ENCODE measurements around the gene PLA2G4B.
"Not testable (repeated sequence)": the region's sequence is repeated elsewhere in the genome, so short reads cannot be mapped to it uniquely, and the experiment has no call there.

PLA2G4B gene

DNA sequence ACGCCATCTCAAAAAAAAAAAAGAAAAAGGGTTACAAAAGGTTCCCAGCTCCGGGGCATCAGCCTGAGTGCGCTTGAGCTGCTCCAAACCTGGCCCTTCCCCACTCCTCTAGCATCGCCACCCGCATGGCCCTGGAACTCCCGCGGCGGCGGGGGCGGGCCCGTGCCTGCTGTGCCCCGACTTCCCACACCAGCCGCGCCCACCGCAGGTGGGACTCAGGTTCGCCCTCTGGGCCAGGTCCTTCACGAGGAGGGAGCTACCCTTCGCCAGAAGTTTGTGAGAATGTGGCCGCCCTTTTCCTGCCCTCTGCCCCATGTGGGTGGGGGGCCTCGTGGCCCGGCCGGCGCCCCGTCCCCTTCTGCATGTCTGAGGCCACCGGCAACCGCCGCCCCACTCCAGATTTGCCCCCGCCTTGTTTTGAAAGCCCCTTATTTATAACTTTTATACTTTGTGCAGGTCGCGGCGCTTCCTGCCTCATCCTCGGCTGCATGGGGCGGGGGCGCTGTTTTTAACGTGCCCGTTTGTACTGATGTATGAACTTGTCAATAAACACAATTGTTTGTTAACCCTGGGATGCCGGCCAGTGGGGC is 11.3 kb upstream of the PLA2G4B start:
- peak in 2 of 51 donors; percentile 34 to 37 for DNase-seq

DNA sequence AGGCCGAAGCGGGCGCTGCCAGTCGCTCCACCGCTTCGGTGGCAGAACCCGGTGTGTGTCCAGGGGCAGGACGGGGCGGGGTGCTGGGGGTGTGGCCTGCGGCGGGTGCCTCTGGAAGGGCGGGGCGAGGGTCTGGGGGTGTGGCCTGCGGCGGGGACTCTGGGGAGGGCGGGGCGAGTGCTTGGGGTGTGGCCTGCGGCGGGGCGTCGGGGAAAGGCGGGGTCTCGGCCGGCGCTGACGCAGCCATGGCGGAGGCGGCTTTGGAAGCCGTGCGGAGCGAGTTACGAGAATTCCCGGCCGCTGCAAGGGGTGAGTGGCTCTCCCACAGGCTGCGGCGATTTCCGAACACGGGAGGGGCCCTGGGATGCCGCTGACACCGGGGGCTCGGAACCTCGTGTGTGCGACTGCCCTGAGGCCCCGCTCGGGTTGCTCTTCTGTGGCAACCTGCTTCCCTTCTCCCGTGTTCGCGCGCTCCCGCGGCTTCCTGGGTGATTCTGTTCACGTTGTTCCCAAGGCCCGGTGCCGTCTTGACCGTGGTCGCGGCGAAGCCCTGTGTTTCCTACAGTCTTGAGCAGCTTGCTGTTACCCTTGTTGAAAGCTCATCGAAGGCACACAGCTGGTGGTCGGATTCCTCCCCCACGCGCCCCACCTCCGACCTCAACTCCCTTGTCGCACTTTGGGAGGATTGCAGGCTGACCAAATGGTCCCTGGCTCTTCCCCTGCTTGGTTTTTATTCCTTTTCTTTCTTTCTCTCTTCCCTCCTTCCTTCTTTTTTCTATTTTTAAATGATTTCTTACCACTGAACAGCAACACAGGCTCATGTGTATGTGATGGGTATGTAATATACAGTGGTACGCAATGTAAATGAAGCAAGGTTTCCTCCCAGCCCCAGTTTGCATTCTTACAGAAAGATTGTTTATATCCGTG is 10.5 kb upstream of the PLA2G4B start, which contains the start of gene JMJD7:
Gene JMJD7 (plus strand): TSS at position 213 of the 927 bp plus-strand sequence. CDS start 33 bp downstream, at position 246.
- peak; percentile 37 to 99 (median 90) for DNase-seq

DNA sequence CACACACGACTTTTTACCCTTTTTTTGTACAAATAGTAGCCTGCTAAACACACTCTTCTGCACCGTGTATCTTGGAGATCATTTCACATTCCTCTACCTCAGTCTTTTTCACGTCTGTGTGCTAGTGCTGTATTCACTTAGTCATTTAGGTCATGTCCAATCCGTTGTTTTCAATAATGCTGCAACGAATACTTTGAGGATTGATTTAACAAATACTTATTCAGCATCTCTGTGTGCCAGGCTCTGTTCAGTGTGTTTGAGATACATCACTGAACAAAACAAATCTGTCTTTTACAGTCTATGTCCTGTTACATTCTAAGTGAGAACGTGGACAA is 9.9 kb upstream of the PLA2G4B start:
- DNase-seq, result peak in 1 of 51 donors; percentile 47

DNA sequence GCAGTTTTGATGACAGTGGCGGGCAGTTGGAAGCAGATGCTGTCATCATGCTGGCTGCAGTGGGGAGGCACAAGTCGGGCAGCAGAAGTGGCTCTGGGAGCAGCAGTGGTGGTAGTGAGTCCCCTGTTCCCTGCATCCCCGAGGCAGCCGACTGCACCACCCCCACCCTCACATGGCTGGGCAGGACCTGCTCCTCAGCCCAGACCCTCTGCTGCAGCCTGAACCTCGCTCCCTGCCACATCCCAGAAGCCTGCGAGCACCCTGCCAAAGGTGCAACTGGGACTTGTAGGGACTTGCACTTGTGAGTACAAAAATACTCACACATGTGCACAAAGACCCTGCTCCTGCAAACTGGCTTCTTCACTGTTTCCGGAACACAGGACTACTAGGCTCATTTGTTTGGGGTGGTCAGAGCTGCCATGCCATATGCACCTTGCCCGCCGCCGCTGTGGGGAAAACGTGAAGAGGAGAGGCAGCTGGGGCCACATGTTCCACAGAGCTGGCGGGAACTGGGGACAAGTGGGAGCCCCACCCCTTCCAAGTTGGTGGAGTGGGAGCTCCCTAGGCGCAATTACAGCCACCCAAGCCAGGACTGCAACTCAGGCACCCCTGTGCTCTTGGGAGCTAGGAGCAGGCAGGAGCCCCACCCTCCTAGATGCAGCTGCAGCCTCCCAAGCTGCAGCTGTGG is 8.5 kb upstream of the PLA2G4B start:
- no peak for DNase-seq

DNA sequence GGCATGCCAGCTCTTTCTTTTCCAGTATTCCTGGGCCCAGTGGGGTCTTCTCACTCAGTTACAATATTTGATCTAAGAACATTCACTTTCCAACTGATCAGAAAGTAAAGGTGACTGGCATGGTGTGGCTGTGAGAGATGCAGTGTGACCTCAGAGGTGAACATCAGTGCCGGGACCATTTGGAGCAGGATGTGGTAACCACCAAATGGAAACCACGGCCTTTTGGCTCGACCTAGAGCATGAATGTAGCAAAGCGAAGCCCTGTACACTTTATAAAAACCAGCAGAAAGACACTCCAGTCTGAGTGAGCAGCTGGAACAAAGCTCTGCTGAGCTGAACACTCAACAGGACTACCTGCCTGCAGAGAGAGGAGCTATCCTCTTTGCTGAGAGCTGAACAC is 7.4 kb upstream of the PLA2G4B start:
- DNase-seq, result not testable (repeated sequence)

DNA sequence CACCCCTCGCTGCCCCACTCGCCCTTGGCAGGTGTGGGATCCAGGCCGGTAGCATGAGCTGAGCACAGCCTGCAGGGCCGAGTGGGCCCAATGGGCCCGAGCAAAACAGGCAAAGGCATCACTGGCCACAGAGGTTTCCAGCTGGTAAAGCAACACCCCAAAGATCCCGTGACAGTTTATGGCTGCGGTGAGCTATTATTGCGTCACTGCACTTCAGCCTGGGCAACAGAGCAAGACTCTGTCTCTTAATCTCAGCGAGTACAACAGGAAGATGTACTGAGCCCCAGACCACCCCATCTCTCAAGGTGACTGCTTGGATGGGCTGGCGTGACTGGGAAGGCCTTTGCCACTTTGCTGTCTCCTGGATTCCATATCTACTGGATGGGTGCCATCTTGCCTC is 6.4 kb upstream of the PLA2G4B start:
- no peak for DNase-seq

DNA sequence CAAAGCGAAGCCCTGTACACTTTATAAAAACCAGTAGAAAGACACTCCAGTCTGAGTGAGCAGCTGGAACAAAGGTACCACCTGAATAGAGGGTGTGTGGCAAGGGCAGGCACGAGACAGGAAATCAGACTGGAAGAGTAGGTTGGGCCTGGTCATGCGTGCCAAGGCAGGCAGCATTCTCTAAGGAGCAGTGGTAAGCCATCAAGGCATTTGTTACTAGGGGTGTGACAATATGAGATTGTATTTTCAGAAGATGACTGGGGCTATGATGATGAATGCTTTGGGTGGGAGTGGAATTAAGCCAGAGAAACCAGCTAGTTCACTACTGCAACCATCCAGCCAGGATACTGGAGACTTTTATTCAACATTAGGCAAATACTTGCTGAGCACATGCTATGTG is 5.8 kb upstream of the PLA2G4B start:
- DNase-seq, result no peak

DNA sequence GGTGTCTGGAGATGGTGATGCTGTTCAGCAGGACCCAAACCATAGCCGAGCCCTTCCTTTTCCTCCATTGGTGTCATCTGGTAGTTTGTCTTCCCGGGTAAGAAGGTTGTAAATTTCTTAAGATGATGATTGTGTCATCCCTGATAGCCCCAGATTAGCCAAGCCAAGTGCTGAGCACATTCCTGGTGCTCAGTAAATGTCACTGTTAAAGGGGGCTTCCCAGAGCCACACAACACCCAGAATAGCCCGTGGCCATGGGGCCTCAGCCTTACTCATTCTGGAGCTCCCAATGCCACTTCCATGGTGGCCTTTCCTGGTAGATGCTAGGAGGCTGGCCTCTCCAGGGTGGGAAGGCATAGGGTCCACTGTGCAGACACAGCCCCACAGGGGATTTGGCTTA is 4.6 kb upstream of the PLA2G4B start:
- no peak for DNase-seq

DNA sequence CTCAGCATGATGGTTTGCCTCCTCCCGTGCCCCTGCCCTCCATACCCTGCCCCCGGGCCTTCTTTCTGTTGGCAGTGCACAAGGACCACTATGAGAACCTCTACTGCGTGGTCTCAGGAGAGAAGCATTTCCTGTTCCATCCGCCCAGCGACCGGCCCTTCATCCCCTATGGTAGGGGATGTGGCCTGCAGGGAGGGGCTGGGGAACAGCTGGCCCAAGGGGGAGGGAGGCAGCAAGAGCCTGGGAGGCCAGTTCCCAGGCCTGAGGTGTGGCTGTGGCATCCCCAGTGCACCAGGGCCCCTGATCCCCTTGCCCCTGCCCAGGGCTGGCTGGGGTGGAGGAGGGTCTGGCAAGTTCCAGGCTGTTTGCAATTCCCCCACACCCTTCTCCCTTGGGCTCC is 2.6 kb upstream of the PLA2G4B start:
- no peak for DNase-seq

DNA sequence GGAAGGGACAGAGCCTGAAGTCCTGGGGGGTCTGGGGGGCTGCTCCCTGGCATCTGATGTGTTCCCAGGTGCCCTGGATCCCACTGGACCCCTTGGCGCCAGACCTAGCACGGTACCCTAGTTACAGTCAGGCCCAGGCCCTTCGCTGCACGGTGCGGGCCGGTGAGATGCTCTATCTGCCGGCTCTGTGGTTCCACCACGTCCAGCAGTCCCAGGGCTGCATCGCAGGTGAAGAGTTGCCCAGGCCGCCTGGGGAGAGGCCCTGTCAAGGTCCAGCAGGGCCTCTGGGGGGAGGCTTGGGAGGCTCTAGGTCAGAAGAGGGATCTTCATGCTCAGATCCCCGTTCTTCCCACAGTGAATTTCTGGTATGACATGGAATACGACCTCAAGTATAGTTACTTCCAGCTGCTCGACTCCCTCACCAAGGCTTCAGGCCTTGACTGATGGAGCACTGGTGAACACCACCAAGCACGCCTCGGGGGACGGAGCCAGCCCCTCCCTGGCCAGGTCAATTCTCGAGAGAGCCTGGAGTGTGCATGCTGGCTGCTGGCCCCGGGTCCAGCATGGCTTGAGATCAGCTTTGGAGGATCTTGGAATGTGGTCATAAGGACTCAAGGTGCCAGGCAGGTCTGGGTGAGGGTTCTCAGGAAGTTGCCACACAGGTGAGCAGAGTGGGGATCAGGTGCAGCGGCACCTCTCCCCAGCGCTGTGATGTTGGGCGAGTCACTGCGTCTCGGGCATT is 1.8 kb upstream of the PLA2G4B start:
- DNase-seq, result no peak

DNA sequence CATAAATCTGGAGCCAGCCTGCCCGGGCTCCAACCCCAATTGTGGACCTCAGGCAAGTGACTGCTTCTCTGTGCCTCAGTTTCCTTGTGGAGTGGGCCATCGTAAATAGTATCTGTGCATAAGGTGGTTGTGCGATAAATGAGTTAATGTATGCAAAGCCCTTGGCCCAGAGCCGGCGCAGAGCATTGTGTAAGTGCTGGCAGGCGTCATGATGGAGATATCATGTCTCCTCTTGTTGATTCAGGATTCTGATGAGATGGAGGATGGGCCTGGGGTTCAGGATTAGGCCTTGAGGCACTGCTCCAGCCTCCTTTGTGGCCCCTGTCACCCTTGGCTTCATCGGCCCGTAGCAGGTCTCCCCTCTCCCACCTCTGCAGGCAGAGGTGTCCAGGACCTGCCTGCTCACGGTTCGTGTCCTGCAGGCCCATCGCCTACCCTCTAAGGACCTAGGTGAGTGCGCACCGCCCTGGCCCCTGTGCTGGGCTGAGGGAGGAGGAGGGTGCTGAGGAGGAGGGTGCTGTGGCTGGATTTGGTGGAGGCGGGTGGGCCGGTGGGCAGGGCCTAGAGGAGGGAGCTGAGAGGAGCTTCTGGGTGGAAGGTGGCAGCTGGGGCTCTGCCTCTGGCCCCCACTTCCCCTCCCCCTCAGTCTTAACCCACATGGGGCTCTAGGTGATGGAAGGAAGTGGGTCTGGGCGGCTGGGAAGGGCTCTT is 1.3 kb downstream of the PLA2G4B start:
- no peak for DNase-seq

DNA sequence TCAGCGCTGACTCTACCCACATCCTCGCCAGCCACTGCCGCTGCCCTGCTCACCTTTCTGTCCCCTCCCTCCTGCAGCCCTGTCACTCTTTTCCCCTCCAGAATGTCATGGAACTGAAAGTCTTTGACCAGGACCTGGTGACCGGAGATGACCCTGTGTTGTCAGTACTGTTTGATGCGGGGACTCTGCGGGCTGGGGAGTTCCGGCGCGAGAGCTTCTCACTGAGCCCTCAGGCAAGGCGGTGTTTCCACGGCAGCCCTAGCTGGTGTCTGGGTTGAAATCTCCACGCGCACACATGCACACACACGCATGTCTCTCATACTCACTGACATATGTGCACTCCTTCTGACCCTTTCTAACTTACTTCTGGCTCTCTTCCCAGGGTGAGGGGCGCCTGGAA is 2.0 kb downstream of the PLA2G4B start:
- DNase-seq, result no peak

DNA sequence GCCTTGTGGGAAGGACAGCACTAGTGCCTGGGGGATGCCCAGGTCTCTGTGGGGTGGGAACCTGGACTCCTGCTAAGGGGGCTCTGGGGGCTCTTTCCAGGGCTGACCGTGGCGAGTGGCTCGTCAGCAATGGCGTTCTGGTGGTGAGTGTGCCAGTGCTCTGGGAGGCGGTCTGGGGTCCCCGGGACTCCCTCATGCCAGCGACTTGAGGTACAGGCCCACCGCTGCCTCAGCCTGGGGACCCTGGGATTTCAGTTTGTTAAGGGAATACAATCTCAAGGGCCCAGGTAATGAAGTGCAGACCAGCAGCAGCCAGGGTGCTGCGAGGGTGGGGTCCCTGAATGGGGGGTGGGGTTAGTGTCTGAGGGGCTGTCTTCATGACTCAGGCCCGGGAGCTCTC is 2.5 kb downstream of the PLA2G4B start:
- no peak for DNase-seq

DNA sequence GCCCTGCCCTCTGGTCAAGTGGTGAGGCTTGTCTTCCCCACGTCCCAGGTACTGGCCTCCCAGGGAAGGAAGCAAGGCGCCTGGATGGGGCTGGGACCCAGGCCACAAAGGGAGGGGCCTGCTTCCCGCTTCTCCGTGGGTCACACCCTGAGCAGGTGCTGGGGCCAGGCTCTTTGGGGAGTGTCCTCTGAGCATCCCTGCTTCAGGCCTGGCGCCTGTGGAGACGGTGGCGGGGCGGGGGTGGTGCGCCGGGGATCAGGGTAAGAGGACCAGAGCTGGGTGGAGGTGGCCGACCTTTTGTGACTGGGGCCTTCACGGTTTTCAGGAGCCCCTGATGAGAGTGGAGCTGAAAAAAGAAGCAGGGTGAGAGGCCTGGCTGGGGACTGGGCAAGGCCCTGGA is 3.6 kb downstream of the PLA2G4B start:
- DNase-seq, result no peak

DNA sequence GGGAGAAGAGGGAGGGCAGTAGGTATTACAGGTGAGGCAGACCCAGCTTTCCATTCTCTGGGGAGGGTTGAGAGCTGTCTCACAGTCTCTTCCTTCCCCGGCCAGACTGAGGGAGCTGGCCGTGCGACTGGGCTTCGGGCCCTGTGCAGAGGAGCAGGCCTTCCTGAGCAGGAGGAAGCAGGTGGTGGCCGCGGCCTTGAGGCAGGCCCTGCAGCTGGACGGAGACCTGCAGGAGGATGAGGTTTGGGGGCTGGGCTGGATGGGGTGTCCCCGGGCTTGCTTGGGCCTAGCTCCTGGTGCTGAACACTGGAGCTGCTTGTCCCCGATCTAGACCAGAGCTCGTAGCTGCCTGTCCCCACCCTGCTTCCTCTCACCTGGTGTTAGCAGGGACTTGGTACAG is 4.9 kb downstream of the PLA2G4B start:
- DNase-seq, result no peak

DNA sequence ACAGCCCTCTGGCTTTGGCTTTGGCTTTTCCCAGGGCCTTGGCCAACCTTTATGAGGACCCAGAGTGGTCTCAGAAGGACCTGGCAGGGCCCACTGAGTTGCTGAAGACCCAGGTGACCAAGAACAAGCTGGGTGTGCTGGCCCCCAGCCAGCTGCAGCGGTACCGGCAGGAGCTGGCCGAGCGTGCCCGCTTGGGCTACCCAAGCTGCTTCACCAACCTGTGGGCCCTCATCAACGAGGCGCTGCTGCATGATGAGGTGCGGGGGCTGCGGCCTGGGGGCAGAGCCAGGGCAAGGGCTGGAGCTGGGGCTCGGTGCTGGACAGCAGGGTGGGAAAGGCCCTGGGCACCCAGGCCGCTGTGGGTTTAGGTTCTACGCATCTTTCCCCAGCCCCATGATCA is 6.2 kb downstream of the PLA2G4B start:
- DNase-seq, result no peak

DNA sequence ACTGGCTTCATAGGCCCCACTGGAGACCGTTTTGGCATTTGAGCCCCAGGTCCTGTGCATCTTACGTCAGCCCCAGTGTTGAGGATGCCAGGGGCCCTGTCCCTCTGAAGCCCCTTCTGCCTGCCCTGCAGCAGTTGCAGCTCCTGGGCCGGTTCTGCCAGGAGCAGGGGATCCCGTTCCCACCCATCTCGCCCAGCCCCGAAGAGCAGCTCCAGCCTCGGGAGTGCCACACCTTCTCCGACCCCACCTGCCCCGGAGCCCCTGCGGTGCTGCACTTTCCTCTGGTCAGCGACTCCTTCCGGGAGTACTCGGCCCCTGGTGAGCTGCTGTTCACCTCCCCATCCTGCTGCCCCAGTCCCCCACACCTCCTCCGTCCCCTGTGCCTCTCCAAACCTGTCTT is 8.6 kb downstream of the PLA2G4B start:
- no peak for DNase-seq

DNA sequence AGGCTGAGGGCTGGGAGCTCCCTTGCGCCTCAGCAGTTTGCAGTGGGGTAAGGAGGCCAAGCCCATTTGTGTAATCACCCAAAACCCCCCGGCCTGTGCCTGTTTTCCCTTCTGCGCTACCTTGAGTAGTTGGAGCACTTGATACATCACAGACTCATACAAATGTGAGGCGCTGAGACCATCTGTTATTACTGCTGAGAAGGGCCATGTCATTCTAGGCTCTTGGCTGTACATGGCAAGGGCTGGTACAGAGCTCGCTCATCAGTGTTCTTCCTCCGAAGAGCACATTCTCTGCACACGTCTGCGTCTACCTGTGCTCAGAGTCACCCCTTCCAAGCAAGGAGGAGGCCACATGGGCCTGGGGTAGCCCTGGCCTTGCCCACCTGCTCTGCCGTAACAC is 9.3 kb downstream of the PLA2G4B start:
- no peak for DNase-seq

DNA sequence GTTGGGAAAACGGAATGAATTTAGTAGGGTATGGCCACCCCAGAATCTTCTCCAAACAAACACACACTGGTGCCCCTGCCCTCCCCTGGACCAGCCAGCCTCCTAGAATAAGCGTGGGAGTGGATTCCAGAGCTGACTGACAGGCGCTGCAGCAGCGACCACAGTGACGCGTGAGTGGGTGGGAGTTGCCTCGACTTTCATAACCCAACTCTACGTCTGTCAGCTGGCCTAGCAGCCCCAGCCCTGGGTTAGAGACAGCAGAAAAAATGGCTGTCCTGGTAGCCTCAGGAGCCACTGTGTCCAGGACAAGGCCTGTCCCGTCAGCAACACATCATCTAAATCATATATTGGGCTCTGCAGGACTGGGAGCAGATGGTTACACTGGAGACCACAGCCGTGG is 10.0 kb downstream of the PLA2G4B start:
- no peak for DNase-seq

DNA sequence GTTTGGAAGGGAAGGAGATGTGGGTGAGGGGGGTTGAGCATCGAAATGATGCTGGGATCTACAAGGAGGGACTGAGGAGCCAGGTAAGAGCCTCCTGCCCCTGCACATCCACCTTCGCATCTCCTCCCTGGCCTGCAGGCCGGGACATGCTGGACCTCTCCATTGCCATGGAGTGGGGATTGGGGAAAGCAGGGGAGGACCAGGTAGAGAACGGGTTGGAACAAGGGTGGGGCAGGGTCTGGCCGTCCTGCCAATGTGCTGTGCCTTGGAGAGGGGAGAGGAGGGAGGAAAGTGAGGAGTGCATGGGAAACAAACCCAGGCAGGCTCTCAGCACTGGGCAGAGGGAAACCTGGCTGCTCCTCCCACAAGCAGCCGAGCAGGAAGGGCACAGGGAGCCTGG is 10.6 kb downstream of the PLA2G4B start:
- no peak for DNase-seq

DNA sequence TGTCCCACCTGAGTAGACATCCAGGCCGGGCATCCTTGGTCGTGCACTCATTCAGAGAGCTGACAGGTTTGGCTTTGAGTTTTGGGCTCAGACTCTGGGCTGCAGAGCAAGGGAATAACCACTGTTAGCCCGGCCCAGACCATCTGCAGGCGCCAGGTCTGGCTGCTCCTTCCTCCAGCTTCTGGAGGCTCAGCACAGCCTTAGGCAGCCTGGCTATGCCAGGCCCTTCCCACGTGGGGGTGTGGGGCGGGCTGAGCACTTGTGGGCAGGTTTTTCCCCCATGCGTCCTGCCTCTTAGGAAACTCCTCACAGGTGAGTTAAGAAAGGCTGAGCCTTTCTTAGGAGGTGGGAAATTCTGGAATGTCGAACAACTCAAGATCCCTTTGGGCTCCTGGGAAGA is 11.2 kb downstream of the PLA2G4B start:
- DNase-seq, result no peak

Data from hypothalamus (tissue), 51 donors.